Uterus (tissue), 4 donors: ENCODE results near the gene LCA5. TPM values are rescaled to one million over a fixed set of nuclear protein-coding genes. Genes with fewer than 3 reads are reported as not detected.

ENCODE experiments used
- DNase-seq, 2 donors: peaks; one replicate each; pipeline ENCODE4 v3.0.0-alpha.2; 2019 to 2020
- H3K27ac ChIP-seq, 2 donors: fragments of 200-600 bp; sonication (generic); 1 replicate in 1 of 2; 2 replicates in 1 of 2; pipeline ENCODE4 v1.5.1; 2016 to 2018
- H3K27me3 ChIP-seq, 2 donors: fragments of 200-600 bp; sonication (generic); one replicate each; pipeline ENCODE4 v1.5.1; 2018 to 2019; ENCODE audit warnings: control low read depth in 1 of 2
- H3K36me3 ChIP-seq, 2 donors: fragments of 200-600 bp; sonication (generic); one replicate each; pipeline ENCODE4 v1.5.1; 2019; ENCODE audit warnings: control low read depth in 1 of 2
- H3K4me1 ChIP-seq, 2 donors: fragments of 200-600 bp; sonication (generic); one replicate each; pipeline ENCODE4 v1.5.1; 2018 to 2019; ENCODE audit warnings: control low read depth in 1 of 2
- H3K4me3 ChIP-seq, 2 donors: fragments of 200-600 bp; sonication (generic); 1 replicate in 1 of 2; 2 replicates in 1 of 2; pipeline ENCODE4 v1.5.1; 2018 to 2019; ENCODE audit warnings: mild to moderate bottlenecking in 1 of 2
- H3K9me3 ChIP-seq, 2 donors: fragments of 200-600 bp; sonication (generic); one replicate each; pipeline ENCODE4 v1.5.1; 2019; ENCODE audit warnings: control low read depth in 1 of 2
- CTCF ChIP-seq, 4 experiments: fragments of 200-600 bp in 2 of 4; fragments of 450-650 bp in 2 of 4; sonication (generic) in 2 of 4; IDR thresholded peaks; one replicate each; pipeline ENCODE4 v1.5.1; 2016 to 2019; ENCODE audit warnings: antibody characterized with exemption in 4 of 4, mild to moderate bottlenecking in 2 of 4, moderate library complexity in 1 of 4
- POLR2A ChIP-seq, 2 donors: fragments of 450-650 bp; IDR thresholded peaks; one replicate each; pipeline ENCODE4 v1.6.1; 2016; ENCODE audit warnings: antibody characterized with exemption in 2 of 2, mild to moderate bottlenecking in 1 of 2, moderate library complexity in 1 of 2
- intact Hi-C: fragments of 100-400 bp; cut with DNase I; formaldehyde crosslinking; loops from one replicate; pipeline ENCODE4 v1.15.1; 2023; ENCODE audit warnings: low total_unique reads
- total RNA-seq, 4 donors: library from RNA; depleted of rRNA in 3 of 4; stranded (reverse); fragments of >200 nt in 3 of 4; gene quantifications; one replicate each; pipeline versions ENCODE4 v1.1.0 to v1.2.4, GENCODE V29; 2014 to 2023
- donor health status: DM: yes; HTN: yes; CAD: no.

The LCA5 gene
- total RNA-seq, 4 donors from 2014 or later: 3.6 to 18.0 (median 9.3) TPM

DNA sequence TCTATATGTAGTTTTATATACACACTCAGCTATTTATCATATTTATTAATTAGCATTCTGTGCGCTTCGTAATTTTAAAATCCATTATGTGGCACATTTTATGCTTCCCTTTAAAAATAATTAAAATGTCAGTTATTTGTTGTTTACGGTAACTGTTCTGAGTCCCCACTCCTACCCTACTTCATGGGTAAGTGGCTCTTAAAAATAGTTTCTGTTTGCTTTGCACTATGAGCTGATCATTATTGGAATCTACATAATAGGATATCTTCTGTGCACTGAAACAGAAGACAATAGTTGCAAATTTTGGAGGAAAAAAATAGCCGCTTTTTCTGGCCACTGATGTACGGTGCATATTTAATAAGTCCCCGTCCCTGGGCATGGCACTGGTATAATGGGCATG is 25.2 kb downstream of the LCA5 start:
- TF ChIP-seq POLR2A (IDR thresholded peaks at IDR 0.05): no peak
- TF ChIP-seq CTCF (IDR thresholded peaks at IDR 0.05): no peak
- Histone ChIP-seq H3K36me3 (no peaks in the 10 kb centered on the region), H3K4me3 (no peak overlapping the region), H3K27me3 (no peaks in the 10 kb centered on the region), H3K4me1 (no peaks in the 10 kb centered on the region), H3K27ac (no peak overlapping the region), H3K9me3 (no peaks in the 10 kb centered on the region)
- no peak for DNase-seq
- intact Hi-C loops: no loop called here

- DNase-seq: no peak
- no peaks in the 10 kb centered on the region for H3K9me3 ChIP-seq
- no peak overlapping the region for H3K4me3 ChIP-seq
- no peak overlapping the region for H3K27ac ChIP-seq
- H3K4me1 ChIP-seq: no peaks in the 10 kb centered on the region
- no peaks in the 10 kb centered on the region for H3K27me3 ChIP-seq
- TF ChIP-seq CTCF (IDR thresholded peaks at IDR 0.05) (no peak), POLR2A (IDR thresholded peaks at IDR 0.05) (no peak)
- no peaks in the 10 kb centered on the region for H3K36me3 ChIP-seq
- intact Hi-C loops: no loop called here
These were observed 26.5 kb downstream of the LCA5 start for GRCh38 chr6:79510707-79511106.

DNA sequence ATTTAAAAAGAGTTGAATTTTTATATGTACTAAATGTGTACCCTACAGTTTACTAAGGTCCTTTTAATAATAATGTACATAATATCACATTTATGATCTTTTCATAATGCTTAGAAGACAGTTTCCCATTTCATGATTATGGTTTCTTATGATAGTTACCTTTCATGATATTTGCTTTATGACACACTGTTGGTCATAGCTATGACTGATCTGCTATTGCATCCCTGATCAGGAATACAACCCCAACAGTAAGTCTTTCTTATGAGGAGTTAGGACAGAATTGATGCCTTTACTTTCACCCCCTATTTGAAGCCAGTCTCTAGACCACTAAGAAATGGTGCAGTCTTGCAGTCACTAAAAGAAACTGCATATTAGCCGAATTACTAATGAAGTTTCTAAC is 31.0 kb downstream of the LCA5 start:
- no peak for TF ChIP-seq POLR2A (IDR thresholded peaks at IDR 0.05)
- TF ChIP-seq CTCF (IDR thresholded peaks at IDR 0.05): no peak
- Histone ChIP-seq H3K4me3 (no peak overlapping the region), H3K9me3 (no peaks in the 10 kb centered on the region), H3K4me1 (no peaks in the 10 kb centered on the region), H3K27me3 (no peaks in the 10 kb centered on the region), H3K36me3 (no peaks in the 10 kb centered on the region), H3K27ac (no peak overlapping the region)
- intact Hi-C loops: no loop called here
- DNase-seq: no peak

GRCh38 chr6:79504372-79504771 is 32.9 kb downstream of the LCA5 start:
- no peak for TF ChIP-seq CTCF (IDR thresholded peaks at IDR 0.05)
- H3K27ac ChIP-seq: no peak overlapping the region
- intact Hi-C loops: no loop called here

DNA sequence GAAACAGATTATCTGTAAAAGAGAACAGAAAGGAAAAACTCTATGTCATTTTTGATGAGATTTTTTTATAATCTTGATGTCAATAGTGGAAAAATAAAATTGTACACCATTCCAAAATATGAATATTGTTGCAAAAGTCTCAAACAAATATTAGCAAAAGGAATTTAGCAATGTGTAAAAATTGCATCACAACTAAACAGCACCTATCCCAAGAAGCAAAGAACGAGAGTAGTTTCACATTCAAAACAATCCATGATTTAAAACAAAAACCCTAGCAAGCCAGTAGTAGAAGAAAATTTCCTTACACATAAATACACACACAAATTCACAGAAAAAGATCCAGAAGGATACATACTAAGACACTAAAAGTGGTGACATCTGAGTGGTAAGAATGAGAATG is 38.4 kb downstream of the LCA5 start:
- Histone ChIP-seq H3K4me1 (no peaks in the 10 kb centered on the region), H3K4me3 (no peak overlapping the region), H3K27me3 (no peaks in the 10 kb centered on the region), H3K27ac (no peak overlapping the region), H3K36me3 (no peaks in the 10 kb centered on the region), H3K9me3 (no peaks in the 10 kb centered on the region)
- DNase-seq: no peak
- TF ChIP-seq POLR2A (IDR thresholded peaks at IDR 0.05) (no peak), CTCF (IDR thresholded peaks at IDR 0.05) (no peak)
- intact Hi-C loops: no loop called here

More at GRCh38 chr6:79504372-79504771, 32.9 kb downstream of the LCA5 start:
- Histone ChIP-seq H3K4me3 (no peak overlapping the region), H3K27me3 (no peaks in the 10 kb centered on the region), H3K9me3 (no peaks in the 10 kb centered on the region), H3K36me3 (no peaks in the 10 kb centered on the region), H3K4me1 (no peaks in the 10 kb centered on the region)
- DNase-seq: no peak
